NOMO-1 treated with DMSO at 0.1 percent for 48 hours (cell line): Measurements from ENCODE around the gene PUM1.
A peak's percentile ranks its signal among the peaks of the same experiment; 100 is the strongest.

Experiments
- DNase-seq: peaks from one replicate; lab custom pipeline; 2025; ENCODE audit not compliant: unreplicated experiment; lab: John Stamatoyannopoulos, UW

Gene PUM1

GRCh38 chr1:30882678-30883388 is 182.7 kb downstream of the PUM1 start:
- peak; percentile 29 for DNase-seq
